HepG2 (cell line): ENCODE measurements around the gene ABHD13. TPM values are rescaled to one million over a fixed set of nuclear protein-coding genes. Genes with fewer than 3 reads are reported as not detected.

Experiments
- ATAC-seq: fragments of 200-7000 bp; cut with Tn5 transposase; 3 replicates; pipeline ENCODE4 v1.9.1; 2020; ENCODE audit warnings: mild to moderate bottlenecking, moderate library complexity
- BruUV-seq: library from RNA; stranded (reverse); fragments of 400-500 nt; replicated peaks from 2 replicates; lab custom pipeline; 2021; lab: Mats Ljungman, UMichigan
- CTCF ChIA-PET: fragments of 300-600 bp; formaldehyde crosslinking; extraction: SDS; loops from one replicate; lab custom pipeline; 2021; ENCODE audit warnings: low total read pairs, inconsistent platforms, low intra/inter-chr PET ratio; lab: Yijun Ruan, JAX
- POLR2A ChIA-PET: fragments of 350-600 bp; sonication (Branson Sonifier 250); formaldehyde crosslinking; loops from one replicate; lab custom pipeline; 2020; ENCODE audit warnings: antibody characterized with exemption, inconsistent platforms; lab: Yijun Ruan, JAX
- DNase-seq: peaks from one replicate; pipeline ENCODE4 v3.0.0-alpha.2; 2015; ENCODE audit warnings: low spot score
- FAIRE-seq: peaks from 3 replicates; lab custom pipeline; 2011; peaks lifted over from hg19 to GRCh38; lab: Jason Lieb, UNC
- H2AFZ ChIP-seq: one replicate; pipeline ENCODE4 v1.6.1; 2011; ENCODE audit warnings: low read length, inconsistent platforms
- H3K27ac ChIP-seq: fragments of 300-600 bp; 3 replicates; pipeline ENCODE4 v1.8.0; 2011; ENCODE audit warnings: mixed run types, mild to moderate bottlenecking, mixed read lengths, low read length, inconsistent platforms; ENCODE audit not compliant: insufficient read depth; ENCODE audit errors: extremely low read length
- H3K27me3 ChIP-seq, 2 experiments: fragments of 200-600 bp in 1 of 2; 2 replicates in 1 of 2; 3 replicates in 1 of 2; pipeline versions ENCODE4 v1.6.0 to v1.8.0; 2011; ENCODE audit warnings: low read length in 2 of 2, mild to moderate bottlenecking in 2 of 2, moderate library complexity in 2 of 2, inconsistent platforms in 1 of 2; ENCODE audit not compliant: insufficient read depth in 2 of 2, control insufficient read depth in 1 of 2
- H3K36me3 ChIP-seq, 2 experiments: fragments of 200-600 bp in 1 of 2; replicated peaks in 1 of 2; 2 replicates in 1 of 2; 3 replicates in 1 of 2; pipeline versions ENCODE4 v1.5.1 to v1.8.0; 2011; ENCODE audit warnings: low read length in 2 of 2, inconsistent platforms in 1 of 2; ENCODE audit not compliant: insufficient read depth in 2 of 2, control insufficient read depth in 1 of 2
- H3K4me1 ChIP-seq: 2 replicates; pipeline ENCODE4 v1.5.1; 2012; ENCODE audit warnings: low read length, inconsistent platforms; ENCODE audit not compliant: insufficient read depth
- H3K4me2 ChIP-seq: 2 replicates; pipeline ENCODE4 v1.6.0; 2011; ENCODE audit warnings: low read depth, low read length, inconsistent platforms
- H3K4me3 ChIP-seq, 3 experiments: fragments of 200-600 bp in 1 of 3; sonication (generic), shearing (Covaris generic) in 1 of 3; replicated peaks in 1 of 3; 2 replicates each; pipeline ENCODE4 v1.5.1; 2011 to 2016; ENCODE audit warnings: low read length in 3 of 3, inconsistent platforms in 2 of 3, low read depth in 2 of 3, mild to moderate bottlenecking in 2 of 3, control low read depth in 1 of 3, mixed read lengths in 1 of 3; ENCODE audit not compliant: insufficient read depth in 1 of 3
- H3K79me2 ChIP-seq: one replicate; pipeline ENCODE4 v1.6.1; 2011; ENCODE audit warnings: low read length, inconsistent platforms; ENCODE audit not compliant: insufficient read depth
- H3K9ac ChIP-seq: 2 replicates; pipeline ENCODE4 v1.6.0; 2011; ENCODE audit warnings: mild to moderate bottlenecking, low read depth, low read length, inconsistent platforms; ENCODE audit not compliant: insufficient read depth
- H3K9me3 ChIP-seq: 2 replicates; pipeline ENCODE4 v1.5.1; 2012; ENCODE audit warnings: mild to moderate bottlenecking, low read length
- H4K20me1 ChIP-seq: 2 replicates; pipeline ENCODE4 v1.6.0; 2011; ENCODE audit warnings: inconsistent platforms, mild to moderate bottlenecking, low read length, moderate library complexity; ENCODE audit not compliant: insufficient read depth
- HDAC6 ChIP-seq: fragments of 200-600 bp; sonication (generic); IDR thresholded peaks from 2 replicates; pipeline ENCODE4 v1.7.0; 2017; ENCODE audit warnings: mild to moderate bottlenecking, antibody characterized with exemption, low read length, low read depth
- KAT2B ChIP-seq: fragments of 150-350 bp; IDR thresholded peaks from 2 replicates; pipeline ENCODE4 v1.6.1; 2014; ENCODE audit warnings: low read depth, low read length, borderline replicate concordance
- LCORL ChIP-seq, 2 experiments: fragments of 450-650 bp in 1 of 2; sonication (generic) in 1 of 2; formaldehyde crosslinking in 1 of 2; IDR thresholded peaks; 2 replicates each; pipeline versions ENCODE4 v1.5.0 to v1.6.1; 2017 to 2020; ENCODE audit warnings: antibody characterized with exemption in 1 of 2, missing genetic modification reagents in 1 of 2
- MBD4 ChIP-seq: IDR thresholded peaks from 2 replicates; pipeline ENCODE4 v1.6.1; 2012; ENCODE audit warnings: low read length, inconsistent platforms, borderline replicate concordance
- MED8 ChIP-seq: sonication (generic); formaldehyde crosslinking; IDR thresholded peaks from 2 replicates; pipeline ENCODE4 v1.8.1; 2023; ENCODE audit warnings: mild to moderate bottlenecking, missing genetic modification reagents; ENCODE audit not compliant: insufficient replicate concordance
- POGZ ChIP-seq: sonication (generic); formaldehyde crosslinking; IDR thresholded peaks from 2 replicates; pipeline ENCODE4 v1.4.0; 2020; ENCODE audit warnings: mild to moderate bottlenecking, missing genetic modification reagents
- TFDP1 ChIP-seq: IDR thresholded peaks from 2 replicates; pipeline ENCODE4 v1.6.1; 2016; ENCODE audit warnings: missing compliant biosample characterization, missing genetic modification reagents, borderline replicate concordance
- ZBTB43 ChIP-seq: sonication (generic); formaldehyde crosslinking; conservative IDR thresholded peaks from 2 replicates; pipeline ENCODE4 v1.4.0; 2020; ENCODE audit warnings: missing genetic modification reagents
- ZNF318 ChIP-seq: sonication (generic); formaldehyde crosslinking; IDR thresholded peaks from 2 replicates; pipeline ENCODE4 v1.4.0; 2020; ENCODE audit warnings: mild to moderate bottlenecking, missing genetic modification reagents
- ZNF564 ChIP-seq: sonication (generic); formaldehyde crosslinking; IDR thresholded peaks from 2 replicates; pipeline ENCODE4 v1.8.1; 2023; ENCODE audit warnings: mild to moderate bottlenecking, missing genetic modification reagents
- ZNF615 ChIP-seq: sonication (generic); formaldehyde crosslinking; IDR thresholded peaks from 2 replicates; pipeline ENCODE4 v1.5.0; 2020; ENCODE audit warnings: mild to moderate bottlenecking, missing genetic modification reagents, borderline replicate concordance
- ZNF780A ChIP-seq: sonication (generic); formaldehyde crosslinking; IDR thresholded peaks from 2 replicates; pipeline ENCODE4 v1.8.0; 2022; ENCODE audit warnings: mild to moderate bottlenecking, missing genetic modification reagents, moderate library complexity
- ZNF781 ChIP-seq: sonication (generic); formaldehyde crosslinking; IDR thresholded peaks from 2 replicates; pipeline ENCODE4 v1.5.1; 2020; ENCODE audit warnings: borderline replicate concordance, mild to moderate bottlenecking, missing genetic modification reagents; ENCODE audit errors: not compliant biosample characterization
- ZSCAN20 ChIP-seq: sonication (generic); formaldehyde crosslinking; IDR thresholded peaks from 2 replicates; pipeline ENCODE4 v1.4.0; 2020; ENCODE audit warnings: missing genetic modification reagents, mild to moderate bottlenecking, borderline replicate concordance
- WGBS: methylation state at CpG from one replicate; pipeline ENCODE4 v1.1.6; 2017; ENCODE audit warnings: low lambda C conversion rate; 5-methylcytosine and 5-hydroxymethylcytosine counted together
- in situ Hi-C: cut with HindIII; loops from 2 replicates; pipeline ENCODE4 v1.10.0; 2017; ENCODE audit warnings: low pct_unique_long_range_greater_than_20kb; ENCODE audit not compliant: extremely low pct_ligation_motif_present
- intact Hi-C: fragments of 100-400 bp; cut with micrococcal nuclease; formaldehyde crosslinking; loops from one replicate; pipeline ENCODE4 v1.10.0; 2022; ENCODE audit not compliant: unreplicated experiment
- polyA plus RNA-seq, 8 experiments: library from polyadenylated mRNA; depleted of rRNA in 3 of 8; stranded (reverse) in 7 of 8; unstranded in 1 of 8; fragments of >200 nt; fragmentation: Illumina TruSeq in 4 of 8; extraction: Trizol in 4 of 8; gene quantifications; 2 replicates each; pipeline versions ENCODE4 v1.2.1 to v1.2.3, GENCODE V29; 2011 to 2016; ENCODE audit warnings: low read depth in 4 of 8, missing spikeins in 1 of 8, mixed read lengths in 1 of 8; ENCODE audit not compliant: insufficient read depth in 1 of 8
- total RNA-seq, 5 experiments: library from RNA; depleted of rRNA; stranded (reverse); fragments of >200 nt; fragmentation: Illumina TruSeq; extraction: Trizol; gene quantifications; 2 replicates each; pipeline ENCODE4 v1.2.3, GENCODE V29; 2016; ENCODE audit warnings: low read depth in 1 of 5

Gene ABHD13
- total and polyA plus RNA-seq, 2 of the 13 experiments (the other 11 are each of a cell fraction or from before 2014, with no cell fraction given) = 4.3 to 6.2 TPM

- WGBS = 2% methylated on average over 22 of the region's 26 CpGs
- peak within 1 kb of the TSS; percentile 45 to 67 (median 61) for H3K4me3 ChIP-seq
- in situ Hi-C loops (loop anchor here (25.0 kb wide), 1 partner anchor 1897 kb away; no protein-coding TSS in a partner anchor), intact Hi-C loops (loop anchor here (5.0 kb wide), 1 partner anchor 38 kb away; no protein-coding TSS in a partner anchor)
- H3K36me3 ChIP-seq = no peaks in the 10 kb centered on the region
- no peaks in the 10 kb centered on the region for H4K20me1 ChIP-seq
- POLR2A ChIA-PET = no interaction called here
- H3K79me2 ChIP-seq = peaks cover 28% of the 10 kb centered on the region
- no peaks in the 10 kb centered on the region for H3K9me3 ChIP-seq
- H3K4me2 ChIP-seq = peak within 1 kb of the TSS; percentile 74
- H3K27me3 ChIP-seq = no peaks in the 10 kb centered on the region; a peak in 1 of 5 replicates
- H3K9ac ChIP-seq = peak within 1 kb of the TSS; percentile 53; the same call in 1 of the 2 replicates
- no peak within 1 kb of the TSS for H2AFZ ChIP-seq
- peak; percentile 52 for FAIRE-seq
- peak; percentile 79 for DNase-seq
- peak; percentile 74 for ATAC-seq
- CTCF ChIA-PET = no interaction called here
- H3K4me1 ChIP-seq = peaks cover 32% of the 10 kb centered on the region
- H3K27ac ChIP-seq = peak within 1 kb of the TSS; percentile 43
- no TSS peak for BruUV-seq
- TF ChIP-seq MED8 (CRISPR knock-in tag) (no peak), ZNF780A (CRISPR knock-in tag) (no peak), ZNF564 (CRISPR knock-in tag) (no peak), MBD4 (no peak), KAT2B (no peak), ZNF781 (CRISPR knock-in tag) (no peak), TFDP1 (CRISPR knock-in tag) (peak; percentile 61; the same call in 1 of the 2 replicates), HDAC6 (no peak), ZBTB43 (CRISPR knock-in tag) (no peak), ZNF615 (CRISPR knock-in tag) (no peak), LCORL (IDR thresholded peaks at IDR 0.05) (no peak), LCORL (CRISPR knock-in tag; IDR thresholded peaks at IDR 0.05) (no peak), ZNF318 (CRISPR knock-in tag) (no peak), ZSCAN20 (CRISPR knock-in tag) (no peak), POGZ (CRISPR knock-in tag) (peak; percentile 47)
Observed at GRCh38 chr13:108215436-108215835, 2.8 kb upstream of the ABHD13 start, which contains the start of gene LIG4. Gene LIG4 (minus strand): TSS chr13:108215536. CDS start chr13:108211268, 4,268 bp downstream.
